GM19238 (cell line): ENCODE results near the gene CCDC127.
"Not testable (repeated sequence)": the region's sequence is repeated elsewhere in the genome, so short reads cannot be mapped to it uniquely, and the experiment has no call there.

ENCODE experiments used
- DNase-seq: peaks from one replicate; pipeline ENCODE4 v3.0.0; 2011; ENCODE audit warnings: low spot score; ENCODE audit not compliant: insufficient read length

CCDC127 gene

DNA sequence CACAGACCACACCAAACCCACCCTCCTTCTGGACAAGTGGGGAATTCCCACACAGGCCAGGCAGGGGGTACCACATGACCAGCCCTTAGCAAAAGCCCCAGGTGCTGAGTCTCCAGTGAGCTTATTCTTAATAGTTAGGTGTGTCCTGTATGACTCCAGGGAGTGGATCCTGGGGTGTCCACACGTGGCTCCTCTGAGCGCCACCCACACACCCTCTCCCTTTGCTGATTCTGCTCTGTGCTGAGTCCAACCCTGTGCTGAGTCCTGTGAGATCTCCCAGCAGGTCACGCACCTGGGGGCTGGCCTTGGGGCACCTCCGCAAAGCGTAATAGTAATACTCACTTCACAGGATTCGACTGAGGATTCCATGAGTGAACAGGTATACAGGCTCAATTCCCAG is 14.0 kb downstream of the CCDC127 start:
- DNase-seq, result no peak

DNA sequence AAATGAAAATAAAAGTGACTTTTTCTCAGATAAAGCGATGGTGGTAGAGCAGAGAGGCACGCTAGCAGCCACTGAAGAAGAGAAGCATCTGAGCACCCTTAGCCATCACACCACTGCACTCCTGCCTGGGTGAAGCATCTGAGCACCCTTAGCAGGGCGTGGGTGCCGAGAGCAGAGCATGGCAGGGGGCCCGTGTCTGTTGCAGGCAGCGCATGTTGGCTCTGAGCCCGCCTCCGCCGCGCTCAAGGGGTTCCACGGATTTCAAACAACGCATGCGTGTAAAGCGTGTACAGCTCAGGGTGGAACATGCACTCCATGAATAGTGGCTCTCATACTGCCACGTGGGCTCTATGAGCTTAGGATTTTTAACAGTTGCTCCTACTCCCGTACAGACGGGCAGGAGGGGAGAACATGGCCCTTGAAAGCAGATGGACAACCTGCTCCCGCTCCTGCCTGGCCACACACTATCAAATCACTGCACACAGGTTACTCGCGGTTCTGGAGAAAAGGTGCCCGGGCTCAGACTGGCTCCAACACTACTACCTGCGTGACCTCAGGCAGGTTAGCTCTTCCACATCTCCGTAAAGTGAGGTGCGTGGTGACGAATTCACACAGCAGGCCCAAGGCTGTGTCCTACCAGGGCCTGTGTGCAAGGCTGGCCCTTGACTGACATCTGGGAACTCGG is 14.6 kb downstream of the CCDC127 start:
- no peak for DNase-seq

DNA sequence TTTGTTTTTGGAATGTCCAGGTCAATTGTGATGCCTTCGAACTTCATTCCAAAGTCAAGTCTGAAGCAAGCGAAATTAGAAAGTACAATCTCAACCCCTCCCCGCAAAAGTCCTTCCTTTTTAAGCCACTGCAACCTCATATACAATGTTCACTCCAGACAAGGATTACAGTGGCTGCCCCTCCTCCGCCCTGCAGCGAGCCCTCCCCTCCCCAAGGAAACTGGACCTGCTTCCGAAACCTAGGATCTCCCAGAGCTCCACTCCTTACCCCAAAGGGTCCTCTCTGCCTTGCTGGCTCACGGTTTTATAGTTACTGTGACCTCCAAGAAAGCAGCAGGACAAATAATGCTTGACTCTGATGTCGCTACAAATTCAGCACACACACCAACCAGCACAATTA is 16.3 kb downstream of the CCDC127 start:
- no peak for DNase-seq

DNA sequence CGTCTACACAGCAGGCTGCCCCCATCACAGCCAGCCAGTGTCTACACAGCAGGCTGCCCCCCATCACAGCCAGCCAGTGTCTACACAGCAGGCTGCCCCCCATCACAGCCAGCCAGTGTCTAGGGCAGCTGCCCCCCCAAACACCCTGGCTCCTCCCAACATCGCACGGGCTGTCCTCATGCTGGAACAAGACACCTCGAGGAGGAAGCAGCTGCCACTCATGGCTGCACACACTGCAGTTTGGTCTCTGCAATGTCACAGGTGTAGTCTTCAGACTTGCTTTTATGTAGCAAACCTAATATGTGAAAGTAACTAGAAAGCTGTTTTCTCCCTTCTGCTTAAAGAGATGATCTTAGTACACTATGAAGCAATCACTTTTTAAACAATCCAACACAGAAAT is 17.0 kb downstream of the CCDC127 start:
- DNase-seq, result no peak

DNA sequence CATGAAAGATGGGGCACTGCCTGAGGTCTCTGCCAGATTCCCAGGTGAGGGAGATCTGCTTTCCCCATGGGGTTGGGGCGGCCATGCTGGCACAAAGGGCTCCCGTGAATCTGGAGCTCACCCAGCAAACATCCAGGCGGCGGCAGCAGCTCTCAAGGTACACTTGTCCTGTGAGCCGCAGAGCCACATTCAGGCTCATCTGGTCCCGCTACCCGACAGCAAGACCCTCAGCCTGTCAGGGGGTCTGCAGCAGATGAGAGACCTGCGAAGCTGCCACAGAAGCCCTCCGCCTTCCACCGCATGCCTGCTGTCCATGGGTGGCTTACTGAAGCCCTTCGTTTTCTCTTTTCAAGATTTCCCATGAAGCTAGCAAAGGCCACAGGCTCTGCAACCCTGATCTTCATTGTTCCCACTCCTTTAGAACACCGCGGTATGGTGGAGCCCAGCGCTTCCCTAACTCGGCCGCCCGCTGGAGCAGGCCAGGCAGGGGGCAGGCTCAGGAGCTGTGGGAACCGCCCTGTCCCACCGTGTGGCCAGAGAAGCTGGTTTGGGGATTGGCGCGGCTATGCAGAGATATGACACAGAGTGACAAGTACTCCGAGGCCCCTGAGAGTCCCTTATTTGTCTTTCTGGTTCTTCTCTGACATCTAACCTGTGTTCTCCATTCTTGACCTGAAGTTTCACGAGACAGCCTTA is 17.9 kb downstream of the CCDC127 start:
- DNase-seq, result no peak

DNA sequence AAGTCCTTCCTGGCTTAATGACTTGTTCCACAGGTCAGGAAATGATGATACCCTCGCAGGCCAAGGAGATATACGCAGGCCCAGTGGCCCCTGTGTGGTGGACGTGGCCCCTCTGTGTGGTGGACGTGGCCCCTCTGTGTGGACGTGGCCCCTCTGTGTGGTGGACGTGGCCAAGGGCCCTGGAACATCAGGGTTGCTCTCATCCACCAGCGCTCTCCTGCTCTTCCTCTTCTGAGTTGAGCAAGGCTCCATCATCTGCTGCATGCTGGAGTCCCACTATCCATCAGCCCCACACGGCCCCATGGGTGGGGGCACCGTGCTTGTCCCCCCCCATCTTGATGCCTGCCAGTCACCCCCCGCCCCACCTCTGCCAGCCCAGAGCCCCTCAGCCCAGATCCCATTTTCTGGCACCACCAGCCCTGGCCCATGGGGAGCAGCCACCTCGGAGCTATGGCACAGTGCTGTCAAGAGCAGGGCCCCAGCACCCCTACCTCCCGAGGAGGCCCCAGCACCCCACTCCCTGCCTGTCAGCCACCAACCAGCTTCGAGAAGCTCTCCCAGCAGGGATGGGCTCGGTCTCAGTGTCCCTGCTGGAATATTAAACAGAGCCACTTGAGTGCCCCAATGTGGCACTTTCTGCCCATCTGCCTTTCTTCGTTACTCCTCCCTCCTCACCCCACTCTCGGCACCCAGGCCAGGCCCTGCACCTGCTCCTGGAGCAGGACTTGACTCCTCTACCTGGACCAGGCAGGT is 18.6 kb downstream of the CCDC127 start:
- DNase-seq, result no peak

DNA sequence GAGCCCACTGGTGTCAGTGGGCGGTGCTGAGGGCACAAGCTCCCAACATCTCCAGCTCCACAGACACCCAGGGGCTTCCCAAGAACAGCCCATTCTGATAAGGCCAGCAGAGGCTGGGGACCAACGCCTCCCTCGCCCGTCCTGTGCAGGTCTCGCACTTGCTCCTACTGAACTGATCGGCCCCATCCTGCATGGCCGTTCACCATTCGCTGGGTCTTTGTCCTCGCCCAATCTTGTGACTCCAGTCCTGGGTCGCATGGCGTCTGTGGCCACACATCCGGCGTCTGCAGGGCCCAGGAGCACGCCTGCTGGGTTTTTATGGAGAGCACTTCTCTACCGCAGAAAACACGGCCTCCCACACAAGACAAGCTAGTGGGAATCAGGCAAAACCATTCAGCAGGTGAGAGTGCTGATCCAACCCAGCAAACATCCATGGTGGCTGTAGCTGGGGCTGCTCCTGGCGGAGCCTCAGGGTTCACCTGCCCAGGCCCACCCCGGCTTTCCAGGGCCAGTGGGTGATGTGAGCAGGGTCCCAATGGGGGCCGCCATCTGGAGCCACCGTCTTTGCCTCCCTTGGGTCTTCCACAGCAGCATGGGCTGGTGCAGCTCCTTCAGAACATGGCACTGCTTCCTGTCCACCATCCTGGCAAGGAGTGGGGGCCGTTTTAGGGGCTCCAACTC is 19.3 kb downstream of the CCDC127 start:
- no peak for DNase-seq

DNA sequence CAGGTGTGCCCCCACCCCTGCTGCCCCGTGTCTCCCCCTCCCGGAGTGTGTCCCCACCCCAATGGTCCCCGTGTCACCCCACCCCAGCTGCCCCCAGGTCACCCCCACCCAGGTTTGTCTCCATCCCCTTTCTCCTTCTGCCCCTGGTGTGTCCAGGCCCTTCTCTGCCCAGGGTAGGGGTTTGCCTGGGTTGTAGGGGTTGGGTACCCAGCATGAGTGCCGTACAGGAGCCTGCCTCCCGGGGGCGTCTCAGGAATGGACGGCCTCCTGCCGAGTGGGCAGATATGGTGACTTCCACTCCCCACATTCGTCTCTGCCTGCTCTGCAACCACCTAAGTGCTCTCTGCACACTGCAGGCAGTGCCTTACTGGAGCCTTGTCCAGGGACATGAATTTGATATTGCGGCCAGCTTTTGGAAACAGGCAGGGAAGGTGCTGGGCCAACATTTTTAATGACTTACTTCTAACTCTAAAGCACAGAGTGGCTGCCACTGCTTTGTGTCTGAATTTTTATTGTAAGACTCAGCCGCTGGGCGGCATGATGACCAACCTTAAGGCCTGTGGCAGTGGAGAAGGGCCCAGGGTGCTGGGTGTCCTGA is 20.0 kb downstream of the CCDC127 start:
- DNase-seq, result no peak

DNA sequence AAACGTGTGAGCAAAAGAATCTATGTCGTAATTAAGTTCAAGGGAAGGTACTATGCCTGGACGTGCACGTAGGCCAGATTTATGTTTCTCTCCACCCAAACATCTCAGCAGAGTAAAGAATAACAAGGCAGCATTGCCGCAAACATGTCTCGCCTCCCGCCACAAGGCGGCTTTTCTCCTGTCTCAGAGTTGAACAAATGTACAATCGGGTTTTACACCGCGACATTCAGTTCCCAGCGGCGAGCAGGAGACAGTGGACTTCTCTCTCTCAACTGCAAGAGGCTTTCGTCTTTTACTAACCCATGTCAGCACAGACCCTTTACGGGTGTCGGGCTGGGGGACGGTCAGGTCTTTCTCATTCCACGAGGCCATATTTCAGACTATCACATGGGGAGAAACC is 20.9 kb downstream of the CCDC127 start:
- not testable (repeated sequence) for DNase-seq

DNA sequence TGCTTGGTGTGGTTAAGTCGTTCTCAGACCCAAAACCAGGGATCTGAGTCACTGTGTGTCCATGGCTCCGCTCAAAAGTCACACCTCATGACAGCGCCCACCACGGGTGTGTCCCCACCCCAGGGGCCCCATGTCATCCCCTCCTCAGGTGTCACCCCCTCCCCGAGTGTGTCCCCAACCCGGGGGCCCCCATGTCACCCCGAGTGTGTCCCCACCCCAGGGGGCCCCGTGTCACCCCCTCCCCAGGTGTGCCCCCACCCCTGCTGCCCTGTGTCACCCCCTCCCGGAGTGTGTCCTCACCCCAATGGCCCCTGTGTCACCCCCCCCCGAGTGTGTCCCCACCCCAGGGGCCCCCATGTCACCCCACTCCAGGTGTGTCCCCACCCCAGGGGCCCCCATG is 21.6 kb downstream of the CCDC127 start:
- no peak for DNase-seq

DNA sequence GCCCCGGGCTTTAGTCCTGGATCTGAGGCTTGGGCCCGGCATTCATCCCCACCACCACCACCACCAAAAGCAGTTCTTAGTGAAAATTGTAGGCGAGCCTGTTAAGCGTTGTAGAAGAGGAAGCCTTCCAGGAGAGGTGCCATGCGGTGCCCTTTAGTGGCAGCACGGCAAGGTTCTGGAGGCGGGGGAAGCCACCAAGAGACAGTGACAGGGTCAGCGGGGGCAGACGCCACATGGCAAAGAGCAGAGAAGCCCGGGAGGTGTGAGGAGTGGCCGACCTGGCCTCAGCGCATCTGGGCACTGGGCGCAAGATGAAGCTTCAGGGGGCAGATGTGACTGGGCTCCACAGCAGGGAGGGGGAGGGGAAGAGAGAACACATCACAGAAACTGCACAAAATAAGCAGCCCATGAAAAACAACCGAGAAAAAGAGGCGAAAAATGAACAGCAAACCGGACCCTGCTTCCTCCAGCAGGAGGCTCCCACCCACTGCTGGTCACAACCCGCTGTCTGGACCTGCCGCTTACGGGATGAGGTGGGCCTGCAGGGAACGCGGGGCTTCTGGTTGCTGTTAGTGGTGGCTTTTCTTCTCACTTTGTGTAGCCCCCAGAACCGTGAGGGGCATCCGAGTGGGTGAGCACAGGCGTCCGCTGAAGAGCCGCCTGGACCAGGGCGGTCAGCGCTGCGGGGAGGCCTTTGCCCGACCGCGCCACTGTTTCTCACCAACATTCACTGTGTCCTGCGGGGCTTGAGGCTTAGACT is 22.4 kb downstream of the CCDC127 start:
- DNase-seq, result no peak

DNA sequence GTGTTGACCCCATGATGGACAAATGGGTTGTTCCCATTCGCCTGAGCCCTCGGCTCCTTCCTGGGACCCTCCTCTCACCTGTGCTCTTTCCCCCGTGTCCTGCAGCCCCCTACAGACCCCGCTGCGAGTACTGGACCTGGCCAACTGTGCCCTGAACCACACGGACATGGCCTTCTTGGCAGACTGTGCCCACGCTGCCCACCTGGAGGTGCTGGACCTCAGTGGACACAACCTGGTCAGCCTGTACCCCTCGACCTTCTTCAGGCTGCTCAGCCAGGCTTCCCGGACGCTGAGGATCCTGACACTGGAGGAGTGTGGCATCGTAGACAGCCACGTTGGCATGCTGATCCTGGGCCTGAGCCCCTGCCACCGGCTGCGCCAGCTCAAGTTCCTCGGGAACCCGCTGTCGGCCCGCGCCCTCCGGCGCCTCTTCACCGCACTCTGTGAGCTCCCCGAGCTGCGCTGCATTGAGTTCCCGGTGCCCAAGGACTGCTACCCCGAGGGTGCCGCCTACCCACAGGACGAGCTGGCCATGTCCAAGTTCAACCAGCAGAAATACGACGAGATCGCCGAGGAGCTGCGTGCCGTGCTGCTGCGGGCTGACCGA is 23.2 kb downstream of the CCDC127 start:
- DNase-seq, result no peak

DNA sequence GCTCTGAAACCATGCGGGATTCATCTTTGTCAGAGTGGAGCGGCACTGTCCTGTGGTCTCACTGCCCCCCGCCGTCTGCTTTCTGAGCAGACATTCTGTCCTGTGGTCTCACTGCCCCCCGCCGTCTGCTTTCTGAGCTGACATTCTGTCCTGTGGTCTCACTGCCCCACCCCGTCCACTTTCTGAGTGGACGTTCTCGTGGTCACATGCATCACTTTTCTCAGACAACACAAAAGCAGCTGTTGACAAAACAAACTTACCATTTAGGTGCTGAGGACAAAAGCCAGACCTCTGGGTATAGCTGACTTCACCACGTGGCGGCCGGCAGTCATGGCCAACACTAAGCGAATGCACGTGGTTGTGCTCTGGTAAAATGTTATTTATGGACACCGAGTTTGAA is 23.9 kb downstream of the CCDC127 start:
- DNase-seq, result no peak

DNA sequence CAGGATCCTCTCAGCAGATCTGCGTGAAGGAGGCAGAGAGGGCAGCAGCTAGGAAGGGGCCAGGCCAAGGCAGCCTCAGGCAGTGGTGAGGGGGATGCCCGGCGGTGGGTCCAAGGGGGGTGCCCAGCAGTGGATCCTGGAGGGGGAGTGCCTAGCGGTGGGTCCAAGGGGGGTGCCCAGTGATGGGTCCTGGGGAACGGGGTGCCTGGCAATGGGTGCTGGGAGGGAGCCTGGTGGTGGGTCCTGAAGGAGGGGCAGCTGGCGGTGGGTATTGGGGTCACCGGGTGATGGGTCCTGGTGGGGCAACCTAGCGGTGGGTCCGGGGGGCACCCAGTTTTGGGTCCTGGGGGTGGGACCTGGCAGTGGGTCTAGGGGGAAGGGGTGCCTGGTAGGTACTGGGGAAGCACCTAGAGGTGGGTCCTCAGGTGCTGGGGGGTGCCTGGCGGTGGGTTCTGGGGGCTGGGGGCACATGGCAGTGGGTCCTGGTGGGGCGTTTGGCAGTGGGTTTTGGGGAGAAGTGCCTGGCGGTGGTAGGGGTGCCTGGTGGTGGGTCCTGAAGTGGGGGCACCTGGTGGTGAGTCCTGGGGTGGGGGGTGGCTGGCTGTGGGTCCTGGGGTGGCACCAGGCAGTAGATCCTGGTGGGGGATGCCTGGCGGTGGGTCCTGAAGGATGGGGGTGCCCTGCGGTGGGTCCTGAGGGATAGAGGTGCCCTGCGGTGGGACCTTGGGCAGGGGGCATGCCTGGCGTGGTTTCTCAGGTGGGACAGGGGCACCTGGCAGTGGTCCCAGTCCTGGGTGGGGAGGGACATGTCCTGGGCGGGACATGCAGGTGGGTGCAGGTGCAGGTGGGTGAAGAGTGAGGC is 24.8 kb downstream of the CCDC127 start:
- DNase-seq, result no peak

DNA sequence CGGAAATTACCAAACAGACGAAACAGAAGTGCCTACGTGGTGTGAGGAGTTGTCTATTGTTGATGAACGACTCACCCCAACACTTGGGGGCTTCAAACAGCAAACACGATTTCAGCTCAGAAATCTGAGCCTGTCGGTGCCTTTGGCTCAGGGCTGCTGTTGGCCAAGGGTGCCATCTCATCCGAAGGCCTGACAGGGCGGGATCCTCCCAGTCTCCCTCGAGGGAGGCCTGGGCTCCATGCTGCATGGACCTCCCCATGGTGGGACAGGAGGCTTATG is 25.3 kb downstream of the CCDC127 start:
- no peak for DNase-seq

DNA sequence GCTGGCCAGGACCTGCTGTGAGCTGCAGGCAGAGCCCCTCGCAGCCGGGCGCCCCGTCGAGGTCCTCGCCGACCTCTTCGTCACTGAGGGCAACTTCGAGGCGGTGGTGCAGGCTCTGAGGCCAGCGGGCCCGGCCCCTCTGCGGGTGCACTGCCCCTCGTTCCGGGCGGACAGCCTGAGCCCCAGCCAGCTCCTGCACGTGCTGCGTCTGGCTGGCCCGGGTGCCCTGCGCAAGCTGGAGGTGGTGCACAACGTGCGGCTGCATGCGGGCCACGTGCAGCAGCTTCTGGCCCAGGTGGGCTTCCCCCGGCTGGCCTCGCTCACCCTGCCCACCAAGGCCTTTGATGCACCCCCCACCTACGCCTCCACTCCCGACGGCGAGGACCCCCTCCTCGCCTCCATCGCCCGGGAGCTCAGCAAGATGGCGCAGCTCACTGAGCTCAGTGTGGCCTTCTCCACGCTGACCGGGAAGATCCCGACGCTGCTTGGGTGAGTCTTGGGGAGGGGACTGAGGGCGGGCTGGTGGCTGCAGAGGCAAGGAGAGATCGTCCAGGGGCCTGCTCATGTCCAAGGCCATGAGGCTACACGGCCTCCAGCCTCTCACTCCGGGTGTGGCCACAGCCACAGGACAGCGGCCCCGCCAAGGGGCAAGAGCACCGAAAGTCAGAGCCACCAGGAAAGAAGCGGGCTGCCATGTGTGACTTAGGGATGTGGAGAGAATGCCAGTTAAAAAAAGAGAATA is 25.8 kb downstream of the CCDC127 start:
- DNase-seq, result no peak

DNA sequence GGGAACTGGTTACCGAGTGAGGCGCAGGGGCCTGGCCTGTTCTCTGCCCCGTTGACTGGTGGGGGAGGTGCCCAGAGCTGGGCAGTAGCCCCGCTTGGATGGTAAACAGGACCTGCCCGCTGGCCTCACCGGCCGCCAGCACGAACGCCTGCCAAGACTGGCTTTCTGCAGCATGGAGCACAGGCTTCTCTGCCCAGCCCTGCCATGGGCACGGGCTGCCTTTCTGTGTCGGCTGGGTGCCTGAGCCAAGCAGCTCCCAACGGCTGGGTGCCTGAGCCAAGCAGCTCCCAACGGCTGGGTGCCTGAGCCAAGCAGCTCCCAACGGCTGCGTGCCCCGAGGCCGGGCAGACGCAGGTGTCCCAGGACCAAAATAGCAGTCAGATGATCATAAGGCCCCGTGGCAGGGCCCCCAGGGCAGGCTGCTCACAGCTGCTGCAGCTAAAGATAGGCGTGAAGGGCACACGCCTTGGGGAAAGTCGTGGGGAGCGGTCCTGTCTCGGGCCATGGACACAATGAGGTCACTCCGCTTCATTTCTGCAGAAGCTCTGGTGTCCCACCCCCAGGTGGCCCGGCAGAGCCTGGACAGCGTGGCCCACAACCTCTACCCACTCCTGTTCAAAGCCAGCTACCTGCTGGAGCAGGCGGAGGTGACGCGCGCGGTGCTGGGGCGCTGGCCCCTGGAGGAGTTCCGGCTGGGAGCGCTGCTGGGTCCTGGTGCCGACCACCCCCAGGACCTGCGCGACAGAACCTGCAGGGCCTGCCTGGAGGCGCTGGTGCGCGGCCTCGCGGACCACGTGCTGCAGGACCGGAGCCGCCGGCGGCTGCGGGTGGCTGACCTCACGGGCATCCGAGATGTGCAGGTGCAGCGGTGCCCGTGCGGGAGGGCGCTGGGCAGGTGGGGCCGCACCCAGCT is 26.7 kb downstream of the CCDC127 start, which contains the start of gene LRRC14B:
TSS of gene LRRC14B (plus strand) at position 460 of the 913 bp plus-strand sequence. CDS start at position 504, 44 bp downstream.
- no peak for DNase-seq
